DMS53 (cell line): ENCODE results near the gene VMAC.
"Not testable (repeated sequence)": the region's sequence is repeated elsewhere in the genome, so short reads cannot be mapped to it uniquely, and the experiment has no call there.

Experiments used
- DNase-seq: peaks from one replicate; lab custom pipeline; 2025; lab: John Stamatoyannopoulos, UW

The VMAC gene

GRCh38 chr19:5884065-5884811, 20.4 kb upstream of the VMAC start:
- DNase-seq, result not testable (repeated sequence)

GRCh38 chr19:5889288-5889971, 15.2 kb upstream of the VMAC start:
- peak; percentile 33 for DNase-seq

GRCh38 chr19:5890099-5890498, 14.6 kb upstream of the VMAC start:
- no peak for DNase-seq

GRCh38 chr19:5891572-5891937, 13.1 kb upstream of the VMAC start:
- DNase-seq, result no peak

GRCh38 chr19:5891938-5892771, 12.5 kb upstream of the VMAC start:
- peak; percentile 61 for DNase-seq

- DNase-seq, result no peak
Measured at GRCh38 chr19:5892772-5893275, 11.8 kb upstream of the VMAC start.

GRCh38 chr19:5893296-5893903, 11.3 kb upstream of the VMAC start:
- no peak for DNase-seq

GRCh38 chr19:5893907-5894703, 10.6 kb upstream of the VMAC start:
- DNase-seq, result no peak

GRCh38 chr19:5894704-5895349, 9.8 kb upstream of the VMAC start:
- no peak for DNase-seq

- no peak for DNase-seq
Measured at GRCh38 chr19:5895409-5895808, 9.3 kb upstream of the VMAC start.

GRCh38 chr19:5895890-5896289, 8.8 kb upstream of the VMAC start:
- DNase-seq, result no peak

- no peak for DNase-seq
Measured at GRCh38 chr19:5896365-5897076, 8.2 kb upstream of the VMAC start.

- DNase-seq, result no peak
Measured at GRCh38 chr19:5897189-5897969, 7.3 kb upstream of the VMAC start.

- DNase-seq, result no peak
Measured at GRCh38 chr19:5899728-5900526, 4.7 kb upstream of the VMAC start.

GRCh38 chr19:5900976-5901375, 3.7 kb upstream of the VMAC start:
- DNase-seq, result no peak

GRCh38 chr19:5903056-5903623, 1.5 kb upstream of the VMAC start:
- peak; percentile 40 for DNase-seq

- peak; percentile 98 for DNase-seq
Measured at GRCh38 chr19:5903624-5904351, 884 bp upstream of the VMAC start, which contains the start of gene NDUFA11. TSS of gene NDUFA11 (minus strand) at chr19:5903790. CDS start at chr19:5903708, 82 bp downstream.
